Activated CD8-positive, alpha-beta T cell treated with anti-CD3 and anti-CD28 coated beads for 36 hours (primary cell): ENCODE data around the gene GCLM. TPM values are rescaled to one million over a fixed set of nuclear protein-coding genes. Genes with fewer than 3 reads are reported as not detected.

Experiments used
- ATAC-seq: fragments of 200-7000 bp; cut with Tn5 transposase; one replicate; pipeline ENCODE4 v1.10.0; 2021; ENCODE audit warnings: mild to moderate bottlenecking, moderate library complexity
- CTCF ChIA-PET: fragments of 350-600 bp; sonication (Branson Sonifier 250); formaldehyde crosslinking; loops from one replicate; lab custom pipeline; 2021; ENCODE audit warnings: antibody characterized with exemption; lab: Charles Lee
- POLR2A ChIA-PET: fragments of 350-600 bp; sonication (Branson Sonifier 250); formaldehyde crosslinking; loops from one replicate; lab custom pipeline; 2021; ENCODE audit warnings: antibody characterized with exemption; lab: Charles Lee
- DNase-seq: peaks from one replicate; pipeline ENCODE4 v3.0.0-alpha.2; 2020
- H3K27ac Mint-ChIP-seq: one replicate; pipeline ENCODE4 v1.8.0; 2021; ENCODE audit warnings: mild to moderate bottlenecking, mixed read lengths
- H3K27me3 Mint-ChIP-seq: one replicate; pipeline ENCODE4 v1.8.0; 2021; ENCODE audit warnings: mixed read lengths
- H3K36me3 Mint-ChIP-seq: one replicate; pipeline ENCODE4 v1.8.0; 2021; ENCODE audit warnings: low read depth, mixed read lengths
- H3K4me1 Mint-ChIP-seq: one replicate; pipeline ENCODE4 v1.8.0; 2021; ENCODE audit warnings: low read depth, mixed read lengths
- H3K4me3 Mint-ChIP-seq: one replicate; pipeline ENCODE4 v1.8.0; 2021; ENCODE audit warnings: mild to moderate bottlenecking, moderate library complexity, mixed read lengths
- H3K9me3 Mint-ChIP-seq: one replicate; pipeline ENCODE4 v1.8.0; 2021; ENCODE audit warnings: mixed read lengths
- CTCF ChIP-seq: fragments of 200-600 bp; IDR thresholded peaks from one replicate; pipeline ENCODE4 v1.8.0; 2022; ENCODE audit warnings: antibody characterized with exemption, mild to moderate bottlenecking
- intact Hi-C: fragments of 100-400 bp; cut with micrococcal nuclease; formaldehyde crosslinking; loops from one replicate; pipeline ENCODE4 v1.10.0; 2022
- microRNA-seq: library from miRNA; unstranded; fragments of <30 nt; microRNA quantifications from one replicate; pipeline ENCODE4 v1.2.0, GENCODE V29; 2022; ENCODE audit warnings: borderline microRNAs expressed, borderline replicate concordance
- total RNA-seq, 2 experiments: library from RNA; stranded (reverse); gene quantifications; one replicate each; pipeline ENCODE4 v1.2.3, GENCODE V29; 2021

GCLM gene
- total RNA-seq, 2 experiments from 2014 or later = 25.3 to 26.4 TPM

GRCh38 chr1:93840956-93841482 is 68.2 kb downstream of the GCLM start:
- Mint-ChIP-seq H3K4me1 (peaks cover 13% of the 10 kb centered on the region), H3K4me3 (no peak overlapping the region), H3K27ac (no peak overlapping the region), H3K27me3 (no peaks in the 10 kb centered on the region), H3K9me3 (no peaks in the 10 kb centered on the region), H3K36me3 (no peaks in the 10 kb centered on the region)
- ChIA-PET CTCF (interaction anchor here (0.8 to 1.5 kb wide), 3 partner anchors 27 to 212 kb away, joined by 4 to 9 read pairs (median 6); no protein-coding TSS in a partner anchor), POLR2A (no interaction called here)
- DNase-seq (no peak), ATAC-seq (no peak)
- TF ChIP-seq CTCF = no peak
- intact Hi-C loops = loop anchor here (5.0 to 10.0 kb wide), 2 partner anchors 214 to 536 kb away; no protein-coding TSS in a partner anchor

DNA sequence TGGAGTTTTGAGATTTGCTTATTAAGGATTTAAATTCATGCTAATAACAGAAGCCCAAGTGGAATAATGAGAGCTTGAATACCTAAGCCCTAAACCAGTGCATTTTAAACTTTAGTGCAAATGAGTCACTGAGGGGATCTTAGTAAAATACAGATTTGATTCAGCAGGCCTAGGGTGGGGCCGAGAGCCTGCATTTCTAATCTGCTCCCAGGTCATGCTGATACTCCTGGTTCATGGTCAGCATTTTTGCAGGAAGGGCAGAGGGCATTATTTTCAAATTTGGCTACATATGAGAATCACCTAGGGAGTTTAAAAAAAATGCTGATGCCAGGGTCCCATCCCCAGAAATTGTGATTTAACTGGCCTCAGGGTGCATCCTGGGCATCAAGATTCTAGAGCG is 69.5 kb downstream of the GCLM start:
- Mint-ChIP-seq H3K27ac (no peak overlapping the region), H3K4me3 (no peak overlapping the region), H3K4me1 (peaks cover 5% of the 10 kb centered on the region), H3K9me3 (no peaks in the 10 kb centered on the region), H3K36me3 (no peaks in the 10 kb centered on the region), H3K27me3 (no peaks in the 10 kb centered on the region)
- POLR2A ChIA-PET = interaction anchor here (0.7 kb wide), 1 partner anchor 29 kb away, joined by 3 read pairs; no protein-coding TSS in a partner anchor
- ATAC-seq (no peak), DNase-seq (no peak)
- intact Hi-C loops = loop anchor here (5.0 to 10.0 kb wide), 2 partner anchors 212 to 535 kb away; no protein-coding TSS in a partner anchor
- CTCF ChIA-PET = interaction anchor here (0.9 to 1.2 kb wide), 3 partner anchors 11 to 209 kb away, joined by 3 read pairs; no protein-coding TSS in a partner anchor
- no peak for TF ChIP-seq CTCF

DNA sequence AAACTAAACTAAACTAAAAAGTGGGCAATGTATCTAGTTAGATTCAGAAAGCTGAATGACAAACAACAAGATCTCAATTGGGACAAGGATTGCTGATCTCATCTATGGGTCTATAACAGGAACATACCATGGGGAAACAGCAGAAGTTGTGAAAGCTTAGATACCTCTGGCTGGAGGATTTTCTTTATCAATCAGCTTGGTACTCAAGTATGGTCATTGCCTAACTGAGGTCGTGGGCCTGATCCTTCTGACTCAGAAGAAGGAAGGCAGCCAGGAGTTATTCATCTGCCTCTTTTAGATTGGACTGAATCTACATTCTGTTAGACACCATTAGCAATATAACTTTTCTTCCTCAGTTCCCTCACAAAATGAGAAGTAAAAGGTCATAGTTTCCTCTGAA is 69.9 kb downstream of the GCLM start:
- ATAC-seq = peak; percentile 22
- CTCF ChIA-PET = interaction anchor here (0.9 to 1.2 kb wide), 3 partner anchors 12 to 209 kb away, joined by 3 read pairs; no protein-coding TSS in a partner anchor
- Mint-ChIP-seq H3K27ac (no peak overlapping the region), H3K4me3 (no peak overlapping the region), H3K27me3 (no peaks in the 10 kb centered on the region), H3K36me3 (no peaks in the 10 kb centered on the region), H3K9me3 (no peaks in the 10 kb centered on the region), H3K4me1 (peaks cover 2% of the 10 kb centered on the region)
- POLR2A ChIA-PET = interaction anchor here (0.7 kb wide), 1 partner anchor 29 kb away, joined by 3 read pairs; no protein-coding TSS in a partner anchor
- TF ChIP-seq CTCF = no peak
- no peak for DNase-seq
- intact Hi-C loops = no loop called here

GRCh38 chr1:93837961-93838360 is 71.3 kb downstream of the GCLM start:
- Mint-ChIP-seq H3K4me1 (no peaks in the 10 kb centered on the region), H3K4me3 (no peak overlapping the region), H3K27me3 (no peaks in the 10 kb centered on the region), H3K9me3 (peaks cover 8% of the 10 kb centered on the region), H3K36me3 (peaks cover 3% of the 10 kb centered on the region), H3K27ac (no peak overlapping the region)
- intact Hi-C loops = no loop called here
- ChIA-PET POLR2A (no interaction called here), CTCF (interaction anchor here (1.0 to 2.9 kb wide), 3 partner anchors 9 to 209 kb away, joined by 3 to 13 read pairs (median 3); no protein-coding TSS in a partner anchor)
- ATAC-seq (no peak), DNase-seq (no peak)
- TF ChIP-seq CTCF = no peak

Small RNAs within 50 kb of the gene (microRNA-seq; reads per million reads assigned to microRNA genes)
- 63.9 reads per million, percentile 63 among the genes with 10 or more reads in this experiment for gene MIR760

Other genes starting within 250 kb of the GCLM start
- under 1 TPM; 0.51 to 0.70 TPM for gene BCAR3, start 227.6 kb downstream of the GCLM start, total RNA-seq
- gene DNTTIP2, start 30.2 kb downstream of the GCLM start, total RNA-seq = 10 to 100 TPM; 81.7 to 82.2 TPM
- gene ABCA4, start 211.7 kb upstream of the GCLM start, total RNA-seq = not detected